ENCODE measurements around the gene CDK10. TPM values are rescaled to one million over a fixed set of nuclear protein-coding genes. Genes with fewer than 3 reads are reported as not detected.

The CDK10 gene
- total RNA-seq, 1 experiment from 2014 or later, result 98.0 TPM

- Histone ChIP-seq H3K4me3 (ENCODE audit: low read depth, low read length, poor library complexity, severe bottlenecking) (no peak overlapping the region), H3K4me1 (ENCODE audit: insufficient read depth, low read length, poor library complexity, severe bottlenecking) (peaks cover 7% of the 10 kb centered on the region), H3K27me3 (replicated peaks; ENCODE audit: insufficient read depth, low read depth, low read length, poor library complexity) (no peaks in the 10 kb centered on the region), H3K36me3 (ENCODE audit: insufficient read depth, low read length, poor library complexity, severe bottlenecking) (peaks cover 59% of the 10 kb centered on the region), H3K27ac (ENCODE audit: low read depth, low read length, poor library complexity, severe bottlenecking) (no peak overlapping the region), H3K9me3 (ENCODE audit: low read depth, low read length, poor library complexity, severe bottlenecking) (no peaks in the 10 kb centered on the region)
- intact Hi-C loops (cut with micrococcal nuclease; ENCODE audit: unreplicated experiment), result no loop called here
- no peak for DNase-seq (ENCODE audit: low spot score)
- TF ChIP-seq CTCF (conservative IDR thresholded peaks at IDR 0.05; ENCODE audit: low read depth, low read length) (no peak), EZH2 (IDR thresholded peaks at IDR 0.05; ENCODE audit: borderline replicate concordance, low read depth, low read length, poor library complexity, severe bottlenecking) (no peak)
- BruUV-seq (replicated peaks), result no TSS peak
- ChIA-PET POLR2A (ENCODE audit: low non-redundant PET) (interaction anchor here (0.6 kb wide), 1 partner anchor 22 kb away, joined by 9 read pairs; no protein-coding TSS in a partner anchor), CTCF (no interaction called here)
These were observed 4.0 kb downstream of the CDK10 start for GRCh38 chr16:89690392-89690901.

GRCh38 chr16:89691231-89691985, 4.9 kb downstream of the CDK10 start:
- ChIA-PET CTCF (no interaction called here), POLR2A (ENCODE audit: low non-redundant PET) (interaction anchor here (0.6 kb wide), 1 partner anchor 21 kb away, joined by 9 read pairs; no protein-coding TSS in a partner anchor)
- DNase-seq (ENCODE audit: low spot score), result no peak
- no peaks in the 10 kb centered on the region for H3K9me3 ChIP-seq (ENCODE audit: low read depth, low read length, poor library complexity, severe bottlenecking)
- TF ChIP-seq CTCF (conservative IDR thresholded peaks at IDR 0.05; ENCODE audit: low read depth, low read length) (no peak), EZH2 (IDR thresholded peaks at IDR 0.05; ENCODE audit: borderline replicate concordance, low read depth, low read length, poor library complexity, severe bottlenecking) (no peak)
- H3K4me3 ChIP-seq (ENCODE audit: low read depth, low read length, poor library complexity, severe bottlenecking), result no peak overlapping the region
- H3K27ac ChIP-seq (ENCODE audit: low read depth, low read length, poor library complexity, severe bottlenecking), result no peak overlapping the region
- intact Hi-C loops (cut with micrococcal nuclease; ENCODE audit: unreplicated experiment), result no loop called here
- BruUV-seq (replicated peaks), result no TSS peak
- peaks cover 55% of the 10 kb centered on the region for H3K36me3 ChIP-seq (ENCODE audit: insufficient read depth, low read length, poor library complexity, severe bottlenecking)
- H3K4me1 ChIP-seq (ENCODE audit: insufficient read depth, low read length, poor library complexity, severe bottlenecking), result peaks cover 7% of the 10 kb centered on the region
- no peaks in the 10 kb centered on the region for H3K27me3 ChIP-seq (replicated peaks; ENCODE audit: insufficient read depth, low read depth, low read length, poor library complexity)

- H3K27ac ChIP-seq (ENCODE audit: low read depth, low read length, poor library complexity, severe bottlenecking), result no peak overlapping the region
- peaks cover 7% of the 10 kb centered on the region for H3K4me1 ChIP-seq (ENCODE audit: insufficient read depth, low read length, poor library complexity, severe bottlenecking)
- no peak overlapping the region for H3K4me3 ChIP-seq (ENCODE audit: low read depth, low read length, poor library complexity, severe bottlenecking)
- H3K27me3 ChIP-seq (replicated peaks; ENCODE audit: insufficient read depth, low read depth, low read length, poor library complexity), result no peaks in the 10 kb centered on the region
- H3K36me3 ChIP-seq (ENCODE audit: insufficient read depth, low read length, poor library complexity, severe bottlenecking), result peaks cover 61% of the 10 kb centered on the region
- CTCF ChIA-PET, result no interaction called here
- POLR2A ChIA-PET (ENCODE audit: low non-redundant PET), result no interaction called here
- TF ChIP-seq EZH2 (IDR thresholded peaks at IDR 0.05; ENCODE audit: borderline replicate concordance, low read depth, low read length, poor library complexity, severe bottlenecking) (no peak), CTCF (conservative IDR thresholded peaks at IDR 0.05; ENCODE audit: low read depth, low read length) (no peak)
- intact Hi-C loops (cut with micrococcal nuclease; ENCODE audit: unreplicated experiment), result no loop called here
- DNase-seq (ENCODE audit: low spot score), result no peak
- no TSS peak for BruUV-seq (replicated peaks)
- H3K9me3 ChIP-seq (ENCODE audit: low read depth, low read length, poor library complexity, severe bottlenecking), result no peaks in the 10 kb centered on the region
These were observed 5.6 kb downstream of the CDK10 start for GRCh38 chr16:89691986-89692569.

All from A673 (cell line).